ENCODE results near the gene SCG2. TPM values are rescaled to one million over a fixed set of nuclear protein-coding genes. Genes with fewer than 3 reads are reported as not detected.
A peak's percentile ranks its signal among the peaks of the same experiment; 100 is the strongest.

Gene SCG2
- total RNA-seq, 1 experiment from 2014 or later, result 0.11 TPM

DNA sequence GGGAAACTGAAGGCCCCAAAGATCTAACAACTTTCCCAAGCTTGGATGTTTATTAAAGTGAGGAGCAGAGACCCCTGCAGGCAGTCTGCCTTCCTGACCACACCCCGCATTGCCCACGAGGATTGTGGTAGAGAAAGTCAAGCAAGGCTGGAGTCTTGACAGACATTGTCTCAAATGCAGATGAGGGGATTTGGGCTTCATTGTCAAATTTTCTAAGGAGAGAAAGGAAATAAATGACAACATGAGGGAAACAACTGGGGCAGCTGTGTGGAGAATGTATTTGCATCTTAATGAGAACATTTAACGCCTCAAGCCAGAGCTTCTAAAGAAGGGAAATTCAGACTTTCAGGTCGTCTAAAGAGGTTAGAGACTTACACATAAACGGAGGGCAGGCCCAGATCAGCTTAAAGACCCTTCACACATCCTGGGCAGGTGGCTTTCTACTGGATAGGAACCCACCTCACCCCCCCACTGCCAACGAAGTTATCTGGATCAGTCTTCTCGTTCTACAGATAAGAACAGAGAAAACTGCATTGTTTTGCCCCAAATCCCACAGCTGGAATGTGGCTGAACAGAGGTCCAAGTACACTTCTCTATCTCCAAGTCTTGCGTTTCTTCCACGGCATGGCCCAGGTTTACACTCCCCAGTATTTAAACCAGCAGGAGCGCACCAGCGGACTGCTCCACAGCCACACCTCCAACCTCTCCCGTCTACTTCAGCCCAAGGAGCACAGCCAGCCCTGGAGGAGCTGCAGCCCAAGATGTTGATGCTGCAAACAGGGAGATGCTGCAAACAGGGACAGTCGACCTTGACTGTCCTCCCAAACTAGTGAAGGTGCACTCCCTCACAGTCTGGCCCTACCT, 16.2 kb upstream of the SCG2 start (continued):
- TF ChIP-seq SMAD3 (CRISPR knock-in tag; IDR thresholded peaks at IDR 0.05; ENCODE audit: borderline replicate concordance), result peak; percentile 58; the same call in 1 of the 2 replicates
- TF ChIP-seq NR2C2 (CRISPR knock-in tag; IDR thresholded peaks at IDR 0.05), result no peak
- TF ChIP-seq, protein P1, sequence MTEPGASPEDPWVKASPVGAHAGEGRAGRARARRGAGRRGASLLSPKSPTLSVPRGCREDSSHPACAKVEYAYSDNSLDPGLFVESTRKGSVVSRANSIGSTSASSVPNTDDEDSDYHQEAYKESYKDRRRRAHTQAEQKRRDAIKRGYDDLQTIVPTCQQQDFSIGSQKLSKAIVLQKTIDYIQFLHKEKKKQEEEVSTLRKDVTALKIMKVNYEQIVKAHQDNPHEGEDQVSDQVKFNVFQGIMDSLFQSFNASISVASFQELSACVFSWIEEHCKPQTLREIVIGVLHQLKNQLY (CRISPR knock-in tag; IDR thresholded peaks at IDR 0.05), result no peak

DNA sequence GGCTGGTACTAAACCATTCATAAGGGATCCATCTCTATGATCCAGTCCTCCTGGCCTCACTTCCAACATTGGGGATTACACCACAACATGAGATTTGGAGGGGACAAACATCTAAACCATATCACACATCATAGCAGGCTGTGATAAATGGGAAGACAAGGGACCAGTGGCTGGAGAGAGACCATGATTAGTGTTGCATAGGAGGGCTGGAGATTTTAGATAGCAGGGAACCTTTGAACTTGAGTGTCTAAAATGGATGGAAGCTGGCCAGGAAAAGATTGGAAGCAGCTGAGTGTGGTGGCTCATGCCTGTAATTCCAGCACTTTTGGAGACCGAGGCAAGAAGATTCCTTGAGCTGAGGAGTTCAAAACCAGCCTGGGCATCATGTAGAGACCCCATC, 12.4 kb upstream of the SCG2 start:
- ATAC-seq, result no peak
- H3K27ac Mint-ChIP-seq, result no peak overlapping the region
- ChIA-PET POLR2A (no interaction called here), CTCF (no interaction called here)
- no peak for DNase-seq (ENCODE audit: low spot score)
- peaks cover 34% of the 10 kb centered on the region for H3K4me1 Mint-ChIP-seq
- TF ChIP-seq RORB (CRISPR knock-in tag; IDR thresholded peaks at IDR 0.05), result no peak
- no peak for TF ChIP-seq ZNF121 (CRISPR knock-in tag; IDR thresholded peaks at IDR 0.05)
- H3K36me3 Mint-ChIP-seq, result no peaks in the 10 kb centered on the region
- no peaks in the 10 kb centered on the region for H3K9me3 Mint-ChIP-seq
- H3K27me3 Mint-ChIP-seq (ENCODE audit: low read depth), result peaks cover 99% of the 10 kb centered on the region
- H3K4me3 Mint-ChIP-seq, result no peak overlapping the region

DNA sequence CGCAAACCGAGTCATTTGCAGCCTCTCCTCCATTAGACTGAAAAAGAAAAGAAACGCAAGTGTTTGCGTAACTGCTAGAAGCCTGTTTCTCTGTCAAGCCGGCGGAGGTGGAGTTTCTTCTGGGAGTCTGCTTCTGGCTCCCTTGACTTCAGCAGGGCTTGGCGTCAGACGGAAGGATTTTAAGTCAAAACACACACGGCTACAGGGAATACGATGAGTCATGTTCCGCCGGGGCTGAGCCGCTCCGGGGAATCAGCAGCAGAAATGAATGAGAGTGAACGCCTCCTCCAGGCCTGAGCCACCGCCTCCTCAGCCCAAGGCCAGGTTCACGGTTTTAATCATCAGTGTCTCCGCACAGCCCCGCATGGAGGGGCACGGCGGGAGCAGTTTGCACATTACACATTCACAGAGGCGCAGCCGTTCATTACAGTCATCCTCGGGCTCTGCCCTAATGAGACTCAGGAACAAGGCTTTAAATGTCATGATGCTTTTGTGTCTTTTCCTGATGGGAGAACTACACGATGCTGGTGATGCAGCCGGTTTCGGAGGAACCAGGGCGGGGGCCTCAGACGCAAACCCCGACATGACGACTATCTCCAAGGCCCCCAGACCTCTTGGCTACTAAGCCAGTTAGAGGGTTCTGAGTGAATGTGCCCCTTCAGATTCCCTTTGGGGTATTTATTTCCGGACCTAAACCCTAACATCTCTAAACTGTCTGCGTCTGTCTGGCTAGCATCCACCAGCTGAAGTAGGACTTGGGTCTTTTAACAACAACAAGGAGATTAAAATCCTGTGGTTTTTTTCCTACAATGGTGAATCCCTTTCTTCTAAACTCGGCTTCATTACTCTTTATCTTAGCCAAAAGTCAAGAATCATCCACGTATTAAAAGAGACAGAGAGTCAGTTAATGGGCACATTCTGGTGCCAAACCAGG, 11.1 kb upstream of the SCG2 start:
- Mint-ChIP-seq H3K4me3 (peak overlapping the region; percentile 51), H3K27ac (no peak overlapping the region), H3K4me1 (peaks cover 24% of the 10 kb centered on the region), H3K36me3 (no peaks in the 10 kb centered on the region), H3K9me3 (no peaks in the 10 kb centered on the region), H3K27me3 (ENCODE audit: low read depth) (peaks cover 92% of the 10 kb centered on the region)
- DNase-seq (ENCODE audit: low spot score) (peak; percentile 60), ATAC-seq (peak; percentile 88)
- no peak for TF ChIP-seq ZNF219 (CRISPR knock-in tag; IDR thresholded peaks at IDR 0.05; ENCODE audit: borderline replicate concordance)
- no peak for TF ChIP-seq FOXJ3 (CRISPR knock-in tag; IDR thresholded peaks at IDR 0.05; ENCODE audit: borderline replicate concordance)
- no peak for TF ChIP-seq CREB1 (CRISPR knock-in tag; IDR thresholded peaks at IDR 0.05)
- 0 out of 2 replicates have a peak, but pooled peaks have one; percentile 55 for TF ChIP-seq NFE2L1 (CRISPR knock-in tag; IDR thresholded peaks at IDR 0.05)
- POLR2A ChIA-PET, result no interaction called here
- CTCF ChIA-PET, result no interaction called here

DNA sequence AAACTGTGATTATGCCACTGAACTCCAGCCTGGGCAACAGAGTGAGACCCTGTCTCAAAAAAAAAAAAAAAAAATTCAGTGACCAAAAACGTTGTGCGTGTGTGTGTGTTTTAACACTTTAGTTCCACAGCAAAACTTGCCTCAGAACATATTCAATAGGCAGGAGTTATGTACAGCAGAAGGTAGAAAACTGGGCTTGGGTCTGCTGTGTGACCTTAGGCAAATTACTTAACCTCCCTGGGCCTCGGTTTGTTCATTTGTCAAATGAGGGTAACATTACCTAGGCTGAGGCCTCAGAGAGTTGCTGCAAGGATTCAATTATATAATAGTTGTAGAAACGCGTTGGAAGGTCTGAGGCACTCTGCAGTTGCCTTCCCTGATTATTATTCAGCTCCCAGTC, 10.3 kb upstream of the SCG2 start:
- ATAC-seq, result no peak; the same call in 1 of the 2 replicates
- H3K9me3 Mint-ChIP-seq, result no peaks in the 10 kb centered on the region
- TF ChIP-seq PRRX2 (CRISPR knock-in tag; IDR thresholded peaks at IDR 0.05) (no peak), ZNF232 (CRISPR knock-in tag; IDR thresholded peaks at IDR 0.05) (no peak), NFE2L1 (CRISPR knock-in tag; IDR thresholded peaks at IDR 0.05) (no peak), RELA (CRISPR knock-in tag; IDR thresholded peaks at IDR 0.05; ENCODE audit: borderline replicate concordance) (no peak), JUN (CRISPR knock-in tag; IDR thresholded peaks at IDR 0.05) (no peak), RORB (CRISPR knock-in tag; IDR thresholded peaks at IDR 0.05) (no peak), NFATC4 (CRISPR knock-in tag; IDR thresholded peaks at IDR 0.05) (no peak), MXD4 (CRISPR knock-in tag; IDR thresholded peaks at IDR 0.05; ENCODE audit: borderline replicate concordance) (no peak), ZNF416 (CRISPR knock-in tag; IDR thresholded peaks at IDR 0.05) (no peak)
- TF ChIP-seq, protein P2, sequence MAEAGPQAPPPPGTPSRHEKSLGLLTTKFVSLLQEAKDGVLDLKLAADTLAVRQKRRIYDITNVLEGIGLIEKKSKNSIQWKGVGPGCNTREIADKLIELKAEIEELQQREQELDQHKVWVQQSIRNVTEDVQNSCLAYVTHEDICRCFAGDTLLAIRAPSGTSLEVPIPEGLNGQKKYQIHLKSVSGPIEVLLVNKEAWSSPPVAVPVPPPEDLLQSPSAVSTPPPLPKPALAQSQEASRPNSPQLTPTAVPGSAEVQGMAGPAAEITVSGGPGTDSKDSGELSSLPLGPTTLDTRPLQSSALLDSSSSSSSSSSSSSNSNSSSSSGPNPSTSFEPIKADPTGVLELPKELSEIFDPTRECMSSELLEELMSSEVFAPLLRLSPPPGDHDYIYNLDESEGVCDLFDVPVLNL (CRISPR knock-in tag; IDR thresholded peaks at IDR 0.05; ENCODE audit: borderline replicate concordance, low read depth), result no peak
- TF ChIP-seq, protein P3, sequence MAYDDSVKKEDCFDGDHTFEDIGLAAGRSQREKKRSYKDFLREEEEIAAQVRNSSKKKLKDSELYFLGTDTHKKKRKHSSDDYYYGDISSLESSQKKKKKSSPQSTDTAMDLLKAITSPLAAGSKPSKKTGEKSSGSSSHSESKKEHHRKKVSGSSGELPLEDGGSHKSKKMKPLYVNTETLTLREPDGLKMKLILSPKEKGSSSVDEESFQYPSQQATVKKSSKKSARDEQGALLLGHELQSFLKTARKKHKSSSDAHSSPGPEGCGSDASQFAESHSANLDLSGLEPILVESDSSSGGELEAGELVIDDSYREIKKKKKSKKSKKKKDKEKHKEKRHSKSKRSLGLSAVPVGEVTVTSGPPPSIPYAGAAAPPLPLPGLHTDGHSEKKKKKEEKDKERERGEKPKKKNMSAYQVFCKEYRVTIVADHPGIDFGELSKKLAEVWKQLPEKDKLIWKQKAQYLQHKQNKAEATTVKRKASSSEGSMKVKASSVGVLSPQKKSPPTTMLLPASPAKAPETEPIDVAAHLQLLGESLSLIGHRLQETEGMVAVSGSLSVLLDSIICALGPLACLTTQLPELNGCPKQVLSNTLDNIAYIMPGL (CRISPR knock-in tag; IDR thresholded peaks at IDR 0.05), result no peak
- TF ChIP-seq, protein P4, sequence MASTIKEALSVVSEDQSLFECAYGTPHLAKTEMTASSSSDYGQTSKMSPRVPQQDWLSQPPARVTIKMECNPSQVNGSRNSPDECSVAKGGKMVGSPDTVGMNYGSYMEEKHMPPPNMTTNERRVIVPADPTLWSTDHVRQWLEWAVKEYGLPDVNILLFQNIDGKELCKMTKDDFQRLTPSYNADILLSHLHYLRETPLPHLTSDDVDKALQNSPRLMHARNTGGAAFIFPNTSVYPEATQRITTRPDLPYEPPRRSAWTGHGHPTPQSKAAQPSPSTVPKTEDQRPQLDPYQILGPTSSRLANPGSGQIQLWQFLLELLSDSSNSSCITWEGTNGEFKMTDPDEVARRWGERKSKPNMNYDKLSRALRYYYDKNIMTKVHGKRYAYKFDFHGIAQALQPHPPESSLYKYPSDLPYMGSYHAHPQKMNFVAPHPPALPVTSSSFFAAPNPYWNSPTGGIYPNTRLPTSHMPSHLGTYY (CRISPR knock-in tag; IDR thresholded peaks at IDR 0.05), result no peak
- TF ChIP-seq, protein P5, sequence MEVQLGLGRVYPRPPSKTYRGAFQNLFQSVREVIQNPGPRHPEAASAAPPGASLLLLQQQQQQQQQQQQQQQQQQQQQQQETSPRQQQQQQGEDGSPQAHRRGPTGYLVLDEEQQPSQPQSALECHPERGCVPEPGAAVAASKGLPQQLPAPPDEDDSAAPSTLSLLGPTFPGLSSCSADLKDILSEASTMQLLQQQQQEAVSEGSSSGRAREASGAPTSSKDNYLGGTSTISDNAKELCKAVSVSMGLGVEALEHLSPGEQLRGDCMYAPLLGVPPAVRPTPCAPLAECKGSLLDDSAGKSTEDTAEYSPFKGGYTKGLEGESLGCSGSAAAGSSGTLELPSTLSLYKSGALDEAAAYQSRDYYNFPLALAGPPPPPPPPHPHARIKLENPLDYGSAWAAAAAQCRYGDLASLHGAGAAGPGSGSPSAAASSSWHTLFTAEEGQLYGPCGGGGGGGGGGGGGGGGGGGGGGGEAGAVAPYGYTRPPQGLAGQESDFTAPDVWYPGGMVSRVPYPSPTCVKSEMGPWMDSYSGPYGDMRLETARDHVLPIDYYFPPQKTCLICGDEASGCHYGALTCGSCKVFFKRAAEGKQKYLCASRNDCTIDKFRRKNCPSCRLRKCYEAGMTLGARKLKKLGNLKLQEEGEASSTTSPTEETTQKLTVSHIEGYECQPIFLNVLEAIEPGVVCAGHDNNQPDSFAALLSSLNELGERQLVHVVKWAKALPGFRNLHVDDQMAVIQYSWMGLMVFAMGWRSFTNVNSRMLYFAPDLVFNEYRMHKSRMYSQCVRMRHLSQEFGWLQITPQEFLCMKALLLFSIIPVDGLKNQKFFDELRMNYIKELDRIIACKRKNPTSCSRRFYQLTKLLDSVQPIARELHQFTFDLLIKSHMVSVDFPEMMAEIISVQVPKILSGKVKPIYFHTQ (CRISPR knock-in tag; IDR thresholded peaks at IDR 0.05), result no peak
- TF ChIP-seq, protein P6, sequence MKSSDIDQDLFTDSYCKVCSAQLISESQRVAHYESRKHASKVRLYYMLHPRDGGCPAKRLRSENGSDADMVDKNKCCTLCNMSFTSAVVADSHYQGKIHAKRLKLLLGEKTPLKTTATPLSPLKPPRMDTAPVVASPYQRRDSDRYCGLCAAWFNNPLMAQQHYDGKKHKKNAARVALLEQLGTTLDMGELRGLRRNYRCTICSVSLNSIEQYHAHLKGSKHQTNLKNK (CRISPR knock-in tag; IDR thresholded peaks at IDR 0.05), result no peak

More for the DNA sequence above, 10.3 kb upstream of the SCG2 start:
- Mint-ChIP-seq H3K4me1 (peaks cover 17% of the 10 kb centered on the region), H3K36me3 (no peaks in the 10 kb centered on the region), H3K27me3 (ENCODE audit: low read depth) (peaks cover 84% of the 10 kb centered on the region), H3K4me3 (peak overlapping the region; percentile 51), H3K27ac (no peak overlapping the region)
- CTCF ChIA-PET, result no interaction called here
- POLR2A ChIA-PET, result no interaction called here
- DNase-seq (ENCODE audit: low spot score), result no peak
